ENCODE data around the gene SLCO2B1.

Gene SLCO2B1

DNA sequence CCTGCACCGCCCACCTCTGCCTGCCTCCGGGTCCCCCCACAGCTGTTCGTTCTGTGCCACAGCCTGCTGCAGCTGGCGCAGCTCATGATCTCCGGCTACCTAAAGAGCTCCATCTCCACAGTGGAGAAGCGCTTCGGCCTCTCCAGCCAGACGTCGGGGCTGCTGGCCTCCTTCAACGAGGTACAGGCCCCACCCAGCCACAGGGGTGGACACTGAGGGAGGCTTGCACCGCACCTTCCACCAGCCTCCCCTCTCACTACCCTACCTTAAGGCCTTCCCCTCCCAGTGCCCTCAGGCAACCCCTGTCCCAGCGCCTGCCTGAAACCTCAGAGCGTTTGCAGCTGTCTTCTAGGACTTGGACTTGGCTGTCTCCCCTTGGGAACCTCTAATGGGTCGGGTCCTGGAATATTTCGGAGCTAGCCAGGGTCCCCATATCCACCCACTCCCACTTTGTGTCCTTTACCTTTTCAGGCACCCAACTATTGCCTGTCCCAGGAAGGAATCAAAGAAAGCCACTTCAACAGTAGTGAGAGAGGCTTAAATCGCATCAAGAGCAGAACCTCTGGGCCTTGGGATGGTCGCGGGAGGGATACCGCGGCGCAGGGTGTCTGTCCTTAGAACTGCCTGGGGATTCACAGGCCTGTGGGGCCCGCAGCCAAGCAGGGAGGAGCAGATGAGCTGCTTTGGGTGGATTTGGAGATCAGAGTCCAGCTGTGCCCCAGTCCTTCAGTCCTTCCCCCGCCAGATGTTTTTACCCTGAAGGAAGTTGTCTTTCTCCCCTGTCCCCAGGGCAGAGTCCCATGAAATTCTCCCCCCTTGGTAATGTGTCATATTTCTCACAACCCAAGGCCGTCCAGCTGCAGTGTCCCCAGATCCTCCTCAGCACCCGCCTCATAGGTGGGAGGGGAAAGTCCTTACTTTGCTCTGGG is 13.3 kb downstream of the SLCO2B1 start:
- DNase-seq = no peak

- no peak for DNase-seq
Measured at GRCh38 chr11:75165721-75166120, 14.8 kb downstream of the SLCO2B1 start.

GRCh38 chr11:75166791-75167190 is 15.9 kb downstream of the SLCO2B1 start:
- no peak for DNase-seq

DNA sequence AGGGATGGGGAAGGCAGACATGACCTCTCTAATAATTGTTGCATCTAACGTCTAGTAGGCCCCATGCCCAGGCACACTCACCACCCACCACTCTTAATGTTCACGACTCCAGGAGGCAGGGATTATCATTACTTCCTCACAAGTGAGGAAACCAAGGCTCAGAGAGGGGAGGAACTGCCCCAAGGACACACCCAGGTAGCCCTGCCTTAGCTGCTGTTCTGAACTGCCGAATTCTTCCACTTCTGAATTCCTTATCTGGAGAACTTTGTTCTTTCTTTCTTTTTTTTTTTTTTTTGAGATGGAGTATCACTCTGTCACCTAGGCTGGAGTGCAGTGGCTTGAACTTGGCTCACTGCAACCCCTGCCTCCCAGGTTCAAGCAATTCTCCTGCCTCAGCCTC is 16.7 kb downstream of the SLCO2B1 start:
- no peak for DNase-seq

DNA sequence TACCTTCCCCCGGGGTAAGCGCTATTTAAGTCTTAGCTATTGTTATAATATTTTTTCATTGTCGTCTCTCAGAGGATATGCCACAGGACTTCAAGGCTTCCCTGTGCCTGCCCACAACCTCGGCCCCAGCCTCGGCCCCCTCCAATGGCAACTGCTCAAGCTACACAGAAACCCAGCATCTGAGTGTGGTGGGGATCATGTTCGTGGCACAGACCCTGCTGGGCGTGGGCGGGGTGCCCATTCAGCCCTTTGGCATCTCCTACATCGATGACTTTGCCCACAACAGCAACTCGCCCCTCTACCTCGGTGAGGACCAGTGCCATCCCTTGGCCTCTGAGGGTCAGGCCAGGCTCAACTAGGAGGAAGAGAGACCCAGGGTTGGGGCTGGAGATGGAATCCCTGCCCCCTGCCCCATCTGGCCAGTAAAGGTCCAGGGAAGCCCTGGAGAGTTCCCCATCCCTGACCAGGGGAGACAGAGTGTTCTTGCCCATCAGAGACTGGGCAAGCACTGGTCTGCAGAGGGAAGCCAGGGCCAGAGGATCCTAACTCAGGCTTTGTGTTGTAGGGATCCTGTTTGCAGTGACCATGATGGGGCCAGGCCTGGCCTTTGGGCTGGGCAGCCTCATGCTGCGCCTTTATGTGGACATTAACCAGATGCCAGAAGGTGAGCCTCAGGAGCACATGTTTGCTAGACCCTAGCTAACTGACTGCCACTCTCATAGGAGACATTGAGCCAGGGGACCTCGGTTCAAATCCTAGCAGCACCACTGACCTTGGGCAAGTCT is 18.4 kb downstream of the SLCO2B1 start:
- DNase-seq = no peak

DNA sequence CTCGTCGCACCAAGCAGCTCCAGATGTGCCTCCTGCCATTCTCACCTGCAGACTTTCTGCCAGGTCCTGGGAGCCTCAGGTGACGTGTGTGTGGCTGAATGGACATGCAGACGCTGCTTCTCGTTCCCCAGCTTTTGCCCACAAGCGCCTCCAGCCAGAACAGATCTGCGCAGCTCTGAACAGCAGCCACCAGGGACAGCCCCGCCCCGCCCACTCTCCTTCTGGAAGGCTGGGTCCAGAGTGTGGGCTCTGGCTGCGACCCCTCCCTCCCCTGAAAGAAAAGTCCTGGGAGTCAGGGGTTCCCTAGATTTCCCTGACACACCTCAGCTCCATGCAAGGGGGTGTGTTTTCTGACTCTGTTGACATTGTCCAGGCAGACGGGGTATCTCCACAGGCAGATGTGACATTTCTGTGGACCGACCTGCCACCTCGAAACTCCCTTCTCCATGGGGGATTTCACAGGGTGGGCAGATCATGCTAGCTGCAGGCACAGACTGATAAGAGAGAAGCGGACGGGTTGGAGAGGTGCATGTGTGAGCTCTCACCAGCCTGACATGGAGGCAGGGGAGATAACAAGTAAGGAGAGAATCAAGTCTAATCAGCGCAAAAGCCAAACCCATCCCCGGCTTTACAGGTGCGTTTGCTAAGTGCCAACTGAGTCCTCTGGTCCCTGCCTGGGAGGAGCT is 19.8 kb downstream of the SLCO2B1 start:
- DNase-seq = no peak

DNA sequence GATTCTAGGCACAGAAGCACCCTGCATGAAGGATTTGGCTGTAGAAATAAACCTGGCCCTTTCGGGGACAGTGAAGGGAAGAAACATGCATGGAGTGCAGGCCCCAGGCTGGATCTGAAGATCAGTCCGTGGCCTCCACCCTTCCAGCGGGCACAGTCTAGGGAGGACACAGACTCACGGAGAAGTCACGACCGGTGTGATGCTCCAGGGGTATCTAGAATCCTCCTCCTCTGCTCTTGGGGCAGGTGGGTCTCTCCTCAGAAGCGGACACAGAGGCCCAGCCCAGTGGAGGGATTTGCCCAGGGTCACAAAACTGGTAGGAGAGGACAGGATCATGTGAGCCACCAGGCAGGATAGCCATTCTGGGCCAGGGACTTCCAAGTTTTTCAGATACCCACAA is 22.4 kb downstream of the SLCO2B1 start:
- DNase-seq = no peak

DNA sequence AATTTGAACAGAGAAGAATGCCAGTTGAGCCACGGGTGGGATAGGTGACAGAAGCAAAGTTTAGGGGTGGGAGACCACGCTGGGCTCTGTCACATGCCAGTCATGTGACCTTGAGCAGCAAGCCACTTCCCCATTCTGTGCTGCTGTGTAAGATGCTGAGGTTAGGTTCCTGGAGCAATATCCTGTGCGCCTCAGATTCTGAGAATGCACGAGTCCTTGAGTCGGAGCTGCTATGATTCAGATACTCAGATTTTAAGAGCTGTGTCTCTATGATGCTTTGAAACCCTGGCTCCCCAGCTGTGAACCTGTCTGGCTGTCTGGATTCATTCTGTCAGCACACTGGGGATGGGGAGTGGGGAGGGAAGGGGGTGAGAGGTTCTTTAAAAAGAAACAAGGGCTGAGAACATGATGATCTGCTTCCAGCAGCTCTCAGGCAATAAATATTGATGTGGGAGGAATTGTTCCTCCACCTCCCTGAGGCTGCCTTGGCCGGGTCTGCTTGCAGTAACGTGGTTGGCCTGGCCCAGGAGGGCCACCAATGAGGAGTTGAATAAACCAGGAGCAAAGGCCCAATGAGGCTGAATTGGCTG is 24.0 kb downstream of the SLCO2B1 start:
- no peak for DNase-seq

DNA sequence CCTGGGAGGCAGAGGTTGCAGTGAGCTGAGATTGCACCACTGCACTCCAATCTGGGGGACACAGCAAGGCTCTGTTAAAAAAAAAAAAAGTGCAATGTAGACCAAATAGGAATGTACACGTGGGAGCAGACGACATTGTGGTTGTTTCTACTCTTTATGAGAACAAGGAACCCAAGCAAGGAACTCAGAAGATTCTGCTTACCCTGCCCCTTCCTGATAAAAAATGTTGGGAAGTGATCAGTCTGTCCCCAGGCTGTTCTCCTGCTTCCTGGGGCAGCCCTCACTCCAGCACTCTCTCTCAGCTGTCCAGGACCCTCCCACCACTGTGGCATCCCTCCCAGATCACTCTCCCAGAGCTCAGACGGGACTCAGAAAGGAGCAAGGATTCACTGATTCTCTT is 31.8 kb downstream of the SLCO2B1 start:
- no peak for DNase-seq

DNA sequence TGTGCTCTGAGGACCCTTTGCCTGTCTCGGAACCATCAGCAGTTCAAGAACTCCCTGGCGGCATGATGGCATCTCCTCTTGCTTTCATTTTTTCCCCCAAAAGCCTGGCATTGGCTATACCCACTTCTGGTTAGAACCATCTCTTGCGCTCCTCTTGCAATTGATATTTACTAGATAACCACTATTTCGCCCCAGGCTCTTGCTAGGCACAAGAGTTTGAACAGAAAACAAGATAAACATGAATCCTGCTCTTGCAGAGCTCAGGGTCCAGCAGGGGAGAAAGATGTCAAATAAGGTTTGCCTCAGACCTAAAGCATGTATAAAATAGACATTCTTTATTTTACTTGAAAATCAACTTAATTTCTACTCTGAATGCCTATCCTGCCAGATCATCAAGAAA is 33.1 kb downstream of the SLCO2B1 start:
- no peak for DNase-seq

DNA sequence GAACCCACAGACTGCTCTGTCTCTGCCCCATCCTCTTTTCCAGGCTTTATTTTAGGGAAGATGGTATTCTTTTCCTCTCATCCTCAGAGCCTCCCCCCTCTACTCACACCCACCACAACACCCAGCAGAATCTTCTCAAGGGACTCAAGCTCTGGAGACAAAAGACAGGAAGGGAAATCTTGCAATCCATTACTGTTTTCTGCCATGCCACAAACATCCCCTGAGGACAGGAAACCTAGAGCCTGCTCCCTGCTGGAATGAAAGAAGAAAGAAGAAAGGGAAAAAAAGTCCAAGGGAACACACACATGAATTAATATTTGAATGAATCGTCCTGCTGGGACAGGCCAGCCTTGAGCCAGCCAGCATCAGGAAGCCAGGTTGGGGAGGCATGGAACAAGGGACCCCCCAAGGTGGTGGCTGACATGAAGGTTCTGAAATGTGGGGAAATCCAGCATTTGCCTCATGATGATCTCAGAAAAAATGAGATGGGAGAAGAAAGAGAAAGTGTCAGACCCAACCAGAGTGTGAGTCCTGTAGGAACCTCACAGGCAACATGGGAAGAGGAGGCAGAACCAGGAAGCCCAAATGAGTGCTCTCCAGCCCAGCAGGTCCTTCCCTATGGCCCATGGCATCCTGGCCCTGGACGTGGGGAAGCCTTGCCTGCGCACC is 34.0 kb downstream of the SLCO2B1 start:
- no peak for DNase-seq

DNA sequence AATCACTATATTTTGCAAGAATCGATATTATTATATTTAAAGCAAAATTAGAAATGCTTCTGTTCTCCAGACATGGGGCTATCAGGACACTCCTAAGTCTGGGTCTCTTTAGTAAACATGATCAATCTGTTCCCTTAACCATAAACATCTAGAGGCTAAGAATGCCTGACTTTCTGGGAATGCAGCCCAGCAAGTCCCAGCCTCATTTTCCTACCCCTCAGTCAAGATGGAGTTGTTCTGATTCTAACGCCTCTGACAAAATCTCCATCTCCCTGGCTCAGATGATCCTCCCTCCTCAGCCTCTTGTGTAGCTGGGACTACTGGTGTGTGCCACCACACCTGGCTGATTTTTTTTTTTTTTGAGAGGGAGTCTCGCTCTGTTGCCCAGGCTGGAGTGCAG is 35.0 kb downstream of the SLCO2B1 start:
- DNase-seq = no peak

DNA sequence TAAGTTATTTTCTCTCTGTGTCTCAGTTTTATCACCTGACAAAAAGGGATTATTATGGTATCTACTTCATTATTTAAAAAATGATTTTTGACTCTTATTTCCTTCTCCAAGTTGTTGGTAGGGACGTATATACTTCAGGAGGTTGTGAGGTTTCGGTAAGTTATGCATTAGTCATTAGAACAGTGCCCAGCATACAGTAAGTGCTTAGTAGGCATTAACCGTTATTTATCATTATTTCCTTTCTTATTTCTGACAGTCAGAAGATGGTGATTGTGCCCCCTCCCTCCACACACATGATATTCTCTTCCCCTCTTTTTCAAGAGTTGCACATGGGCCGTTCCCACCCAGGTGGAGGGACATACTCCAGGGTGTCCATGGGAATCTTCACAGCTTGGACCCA is 36.1 kb downstream of the SLCO2B1 start:
- no peak for DNase-seq

DNA sequence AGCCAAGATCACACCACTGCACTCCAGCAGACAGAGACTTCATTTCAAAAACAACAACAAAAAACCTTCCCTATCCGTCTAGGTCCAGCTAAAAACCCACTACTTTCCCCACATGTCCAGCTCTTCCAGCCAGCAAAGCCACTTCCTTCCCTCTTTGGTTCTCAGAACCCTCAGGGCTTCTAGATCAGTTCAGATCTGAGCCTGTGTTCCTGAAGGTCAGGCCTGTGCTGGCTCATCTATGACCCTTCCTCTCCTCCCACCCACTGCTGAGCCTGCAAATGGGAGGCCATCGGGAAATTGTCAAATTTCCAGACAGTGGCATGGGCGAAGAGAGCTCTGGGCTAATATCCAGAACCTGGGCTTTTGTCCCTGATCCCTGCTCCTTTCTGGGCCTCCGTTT is 37.8 kb downstream of the SLCO2B1 start:
- no peak for DNase-seq

DNA sequence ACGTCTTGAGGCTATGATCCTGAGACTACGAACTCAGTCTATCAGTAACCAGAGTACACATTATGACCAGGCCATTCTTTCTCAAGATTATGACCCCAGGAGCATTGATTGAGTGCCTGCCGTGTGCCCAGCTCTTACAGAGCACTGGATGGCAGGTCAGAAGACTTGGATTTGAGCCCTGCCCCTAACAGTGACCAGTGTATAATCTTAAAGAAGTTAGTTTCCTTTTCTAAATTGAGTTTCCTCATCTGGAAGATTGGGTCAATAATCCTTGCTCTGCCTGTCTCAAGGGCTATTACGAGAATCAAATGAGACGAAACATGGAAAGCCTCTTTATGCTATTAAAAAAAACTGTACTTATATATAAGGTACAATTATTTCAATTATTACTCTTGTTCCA is 38.2 kb downstream of the SLCO2B1 start:
- no peak for DNase-seq

GRCh38 chr11:75189911-75190310 is 39.0 kb downstream of the SLCO2B1 start:
- DNase-seq = no peak

- no peak for DNase-seq
Measured at GRCh38 chr11:75190652-75191329, 39.9 kb downstream of the SLCO2B1 start.

- no peak for DNase-seq
Measured at GRCh38 chr11:75191330-75191717, 40.4 kb downstream of the SLCO2B1 start.

- DNase-seq = no peak
Measured at GRCh38 chr11:75193271-75193670, 42.4 kb downstream of the SLCO2B1 start.

GRCh38 chr11:75193711-75194110 is 42.8 kb downstream of the SLCO2B1 start:
- no peak for DNase-seq

DNA sequence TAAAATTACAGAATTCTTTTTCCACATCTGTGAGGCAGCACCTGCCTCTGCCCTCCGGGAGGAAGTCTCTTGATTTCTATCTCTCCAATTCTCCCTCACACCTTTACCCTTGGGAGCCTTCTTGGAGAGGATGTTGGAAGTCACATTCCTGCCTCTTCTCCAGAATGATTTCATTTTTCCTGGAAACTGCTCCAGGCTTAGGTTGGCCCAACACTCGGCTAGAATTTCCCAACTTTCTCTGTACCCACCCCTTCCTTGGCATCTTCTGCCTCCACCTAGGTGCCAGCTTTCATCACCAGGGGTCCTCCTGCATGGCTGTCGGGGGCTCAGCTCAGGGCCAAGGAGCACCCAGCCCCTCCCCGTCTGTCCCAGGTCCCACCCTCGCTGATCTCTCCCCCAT is 43.2 kb downstream of the SLCO2B1 start:
- no peak for DNase-seq

All from NCI-H187 (cell line).